ENCODE data around the gene CELF4.

The CELF4 gene

DNA sequence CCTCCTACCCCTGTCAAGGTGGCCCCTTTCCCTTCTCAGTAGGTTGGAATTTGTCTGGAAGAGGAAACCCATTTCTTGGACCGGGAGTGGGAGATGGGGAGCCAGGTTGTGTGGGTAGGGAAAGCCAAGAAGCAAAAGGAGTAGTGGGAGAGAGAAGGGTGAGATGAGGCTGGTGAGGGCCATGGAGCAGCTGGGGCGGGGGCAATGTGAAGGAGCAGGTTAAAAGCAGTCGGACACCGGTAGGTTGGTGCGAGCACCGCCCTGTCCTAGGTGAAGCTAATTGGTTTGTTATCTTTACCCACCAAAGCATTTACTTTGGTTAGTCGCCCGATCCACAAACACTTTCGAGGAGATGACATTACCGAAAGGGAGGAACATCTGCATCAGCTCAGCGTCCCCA is 306.8 kb downstream of the CELF4 start:
- H3K36me3 ChIP-seq: no peaks in the 10 kb centered on the region
- no peaks in the 10 kb centered on the region for H3K9me3 ChIP-seq (ENCODE audit: severe bottlenecking)
- no peak for DNase-seq
- H3K27me3 ChIP-seq (ENCODE audit: insufficient read depth, low read depth, severe bottlenecking): no peaks in the 10 kb centered on the region
- no peak for TF ChIP-seq CTCF (IDR thresholded peaks at IDR 0.05; ENCODE audit: low read depth, low read length)
- H3K4me3 ChIP-seq (ENCODE audit: low read depth, low read length): no peak overlapping the region
- H3K27ac ChIP-seq: no peak overlapping the region

DNA sequence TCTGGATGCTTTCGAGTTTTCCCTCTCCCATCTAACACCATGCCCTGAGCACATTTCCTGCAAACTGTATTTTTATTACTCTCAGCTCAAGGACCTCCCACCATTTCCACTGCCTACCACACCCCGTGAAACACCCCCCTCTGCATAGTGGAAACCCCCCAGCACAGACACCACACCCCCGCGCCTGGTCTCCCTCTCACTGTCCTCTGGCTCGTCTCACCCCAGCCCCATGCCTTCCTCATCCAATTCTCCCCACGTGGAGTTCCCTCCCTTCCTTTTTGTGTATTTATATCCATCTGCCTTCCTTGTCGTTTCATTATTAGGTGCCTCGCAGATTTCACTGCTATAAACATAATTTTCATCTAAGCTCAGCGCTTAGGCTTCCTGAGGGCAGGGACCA is 307.5 kb downstream of the CELF4 start:
- Histone ChIP-seq H3K27ac (no peak overlapping the region), H3K4me3 (ENCODE audit: low read depth, low read length) (no peak overlapping the region), H3K36me3 (no peaks in the 10 kb centered on the region), H3K9me3 (ENCODE audit: severe bottlenecking) (no peaks in the 10 kb centered on the region), H3K27me3 (ENCODE audit: insufficient read depth, low read depth, severe bottlenecking) (no peaks in the 10 kb centered on the region)
- TF ChIP-seq CTCF (IDR thresholded peaks at IDR 0.05; ENCODE audit: low read depth, low read length): no peak
- no peak for DNase-seq

GRCh38 chr18:37254973-37255372 is 310.6 kb downstream of the CELF4 start:
- DNase-seq: no peak
- Histone ChIP-seq H3K4me3 (ENCODE audit: low read depth, low read length) (no peak overlapping the region), H3K27ac (no peak overlapping the region), H3K36me3 (no peaks in the 10 kb centered on the region), H3K9me3 (ENCODE audit: severe bottlenecking) (no peaks in the 10 kb centered on the region), H3K27me3 (ENCODE audit: insufficient read depth, low read depth, severe bottlenecking) (no peaks in the 10 kb centered on the region)
- no peak for TF ChIP-seq CTCF (IDR thresholded peaks at IDR 0.05; ENCODE audit: low read depth, low read length)

- Histone ChIP-seq H3K27me3 (ENCODE audit: insufficient read depth, low read depth, severe bottlenecking) (no peaks in the 10 kb centered on the region), H3K36me3 (no peaks in the 10 kb centered on the region), H3K4me3 (ENCODE audit: low read depth, low read length) (peak overlapping the region; percentile 35), H3K27ac (no peak overlapping the region), H3K9me3 (ENCODE audit: severe bottlenecking) (no peaks in the 10 kb centered on the region)
- DNase-seq: no peak
- TF ChIP-seq CTCF (IDR thresholded peaks at IDR 0.05; ENCODE audit: low read depth, low read length): no peak
Measured at GRCh38 chr18:37254236-37254754, 311.3 kb downstream of the CELF4 start.

- TF ChIP-seq CTCF (IDR thresholded peaks at IDR 0.05; ENCODE audit: low read depth, low read length): no peak
- Histone ChIP-seq H3K36me3 (no peaks in the 10 kb centered on the region), H3K27me3 (ENCODE audit: insufficient read depth, low read depth, severe bottlenecking) (no peaks in the 10 kb centered on the region), H3K4me3 (ENCODE audit: low read depth, low read length) (no peak overlapping the region), H3K27ac (no peak overlapping the region), H3K9me3 (ENCODE audit: severe bottlenecking) (no peaks in the 10 kb centered on the region)
- DNase-seq: peak; percentile 33
Measured at GRCh38 chr18:37253394-37254235, 312.0 kb downstream of the CELF4 start.
